Lower leg skin (tissue), 3 donors: Measurements from ENCODE around the gene ACTG2.

Experiments used
- CTCF ChIP-seq, 3 donors: fragments of 450-650 bp; IDR thresholded peaks; one replicate each; pipeline ENCODE4 v1.5.1; 2016; ENCODE audit warnings: antibody characterized with exemption in 3 of 3, mild to moderate bottlenecking in 3 of 3, moderate library complexity in 2 of 3
- POLR2A ChIP-seq, 2 donors: fragments of 450-650 bp; IDR thresholded peaks; one replicate each; pipeline ENCODE4 v1.6.1; 2016 to 2017; ENCODE audit warnings: antibody characterized with exemption in 2 of 2, mild to moderate bottlenecking in 1 of 2, moderate library complexity in 1 of 2

GRCh38 chr2:73942664-73943063 is 49.9 kb downstream of the ACTG2 start:
- TF ChIP-seq CTCF (IDR thresholded peaks at IDR 0.05) (no peak), POLR2A (IDR thresholded peaks at IDR 0.05) (no peak)
